OCI-LY1 (cell line): ENCODE data around the gene NXPH4.

Experiments used
- H2AFZ ChIP-seq: fragments of 200-600 bp; sonication (generic), shearing (Covaris generic); 2 replicates; pipeline ENCODE4 v1.6.0; 2014; ENCODE audit warnings: antibody characterized with exemption, mild to moderate bottlenecking, low read length
- H3F3A ChIP-seq: fragments of 200-600 bp; sonication (generic), shearing (Covaris generic); 2 replicates; pipeline ENCODE4 v1.6.0; 2014; ENCODE audit warnings: mild to moderate bottlenecking, antibody characterized with exemption, low read length, moderate library complexity; ENCODE audit not compliant: insufficient read depth
- H3K27ac ChIP-seq: fragments of 200-600 bp; sonication (generic); 2 replicates; pipeline ENCODE4 v1.5.1; 2014; ENCODE audit warnings: low read length, mixed run types, mild to moderate bottlenecking, low read depth; ENCODE audit not compliant: poor library complexity, severe bottlenecking
- H3K27me3 ChIP-seq: fragments of 200-600 bp; sonication (generic); 2 replicates; pipeline ENCODE4 v1.6.0; 2014; ENCODE audit warnings: antibody characterized with exemption, mild to moderate bottlenecking, low read length, moderate library complexity; ENCODE audit not compliant: insufficient read depth
- H3K36me3 ChIP-seq: fragments of 200-600 bp; sonication (generic); 2 replicates; pipeline ENCODE4 v1.6.1; 2014; ENCODE audit warnings: mild to moderate bottlenecking, antibody characterized with exemption, low read length, moderate library complexity, mixed read lengths; ENCODE audit not compliant: insufficient read depth
- H3K4me1 ChIP-seq: fragments of 200-600 bp; sonication (generic); 2 replicates; pipeline ENCODE4 v1.5.1; 2014; ENCODE audit warnings: mild to moderate bottlenecking, low read length, moderate library complexity; ENCODE audit not compliant: insufficient read depth, severe bottlenecking
- H3K4me2 ChIP-seq: fragments of 200-600 bp; sonication (generic), shearing (Covaris generic); 2 replicates; pipeline ENCODE4 v1.6.1; 2014; ENCODE audit warnings: low read length
- H3K4me3 ChIP-seq: fragments of 200-600 bp; sonication (generic); 2 replicates; pipeline ENCODE4 v1.5.1; 2014; ENCODE audit warnings: low read length, low read depth, mild to moderate bottlenecking, mixed read lengths; ENCODE audit not compliant: poor library complexity, severe bottlenecking
- H3K79me2 ChIP-seq: fragments of 200-600 bp; shearing (Covaris generic); 2 replicates; pipeline ENCODE4 v1.6.1; 2016; ENCODE audit warnings: mixed run types, low read length, mixed read lengths; ENCODE audit not compliant: insufficient read depth
- H3K9ac ChIP-seq: fragments of 200-600 bp; sonication (generic), shearing (Covaris generic); 2 replicates; pipeline ENCODE4 v1.6.1; 2014; ENCODE audit warnings: mild to moderate bottlenecking, low read length, mixed read lengths
- H3K9me2 ChIP-seq: fragments of 200-600 bp; sonication (generic), shearing (Covaris generic); 2 replicates; pipeline ENCODE4 v1.6.1; 2014; ENCODE audit warnings: low read depth, mild to moderate bottlenecking, low read length, mixed read lengths
- H3K9me3 ChIP-seq: fragments of 200-600 bp; shearing (Covaris generic); 2 replicates; pipeline ENCODE4 v1.6.1; 2014; ENCODE audit warnings: low read length, mixed read lengths
- H4K20me1 ChIP-seq: fragments of 200-600 bp; sonication (generic), shearing (Covaris generic); 2 replicates; pipeline ENCODE4 v1.6.0; 2016; ENCODE audit warnings: mild to moderate bottlenecking, low read length; ENCODE audit not compliant: insufficient read depth
- CTCF ChIP-seq: fragments of 200-600 bp; sonication (generic), shearing (Covaris generic); IDR thresholded peaks from 2 replicates; pipeline ENCODE4 v1.5.1; 2017; ENCODE audit warnings: mild to moderate bottlenecking, antibody characterized with exemption, low read length, moderate library complexity, mixed read lengths
- EZH2 ChIP-seq: fragments of 200-600 bp; sonication (generic), shearing (Covaris generic); IDR thresholded peaks from 2 replicates; pipeline ENCODE4 v1.8.0; 2017; ENCODE audit warnings: borderline replicate concordance, mixed run types, mild to moderate bottlenecking, antibody characterized with exemption, low read length, moderate library complexity, mixed read lengths

NXPH4 gene

GRCh38 chr12:57236925-57237595, 20.5 kb downstream of the NXPH4 start:
- Histone ChIP-seq H3K4me3 (peak overlapping the region; percentile 50), H3K9ac (no peak overlapping the region; the same call in 1 of the 2 replicates), H3K9me3 (no peaks in the 10 kb centered on the region), H3K27me3 (no peaks in the 10 kb centered on the region), H3K4me1 (peaks cover 94% of the 10 kb centered on the region), H3K27ac (peak overlapping the region; percentile 52), H4K20me1 (no peaks in the 10 kb centered on the region), H2AFZ (no peak overlapping the region), H3K9me2 (no peaks in the 10 kb centered on the region), H3K4me2 (peak overlapping the region; percentile 14; the same call in 1 of the 2 replicates), H3F3A (peaks cover 8% of the 10 kb centered on the region; the same call in 1 of the 2 replicates), H3K36me3 (peaks cover 36% of the 10 kb centered on the region), H3K79me2 (no peaks in the 10 kb centered on the region)
- TF ChIP-seq CTCF (no peak), EZH2 (no peak)

- Histone ChIP-seq H3F3A (peaks cover 8% of the 10 kb centered on the region; the same call in 1 of the 2 replicates), H3K27me3 (no peaks in the 10 kb centered on the region), H3K9me2 (no peaks in the 10 kb centered on the region), H3K4me3 (peak overlapping the region; percentile 61), H3K79me2 (no peaks in the 10 kb centered on the region), H4K20me1 (no peaks in the 10 kb centered on the region), H3K27ac (peak overlapping the region; percentile 52), H3K36me3 (peaks cover 31% of the 10 kb centered on the region), H3K9me3 (no peaks in the 10 kb centered on the region), H3K4me1 (peaks cover 94% of the 10 kb centered on the region), H3K4me2 (peak overlapping the region; percentile 78; the same call in 1 of the 2 replicates), H3K9ac (peak overlapping the region; percentile 66; the same call in 1 of the 2 replicates), H2AFZ (no peak overlapping the region)
- TF ChIP-seq CTCF (no peak), EZH2 (no peak)
These were observed 21.0 kb downstream of the NXPH4 start for GRCh38 chr12:57237596-57237931.

GRCh38 chr12:57237932-57238853, 21.6 kb downstream of the NXPH4 start:
- Histone ChIP-seq H3K27ac (peak overlapping the region; percentile 52), H4K20me1 (no peaks in the 10 kb centered on the region), H3K79me2 (no peaks in the 10 kb centered on the region), H3K36me3 (peaks cover 25% of the 10 kb centered on the region), H3K9me3 (no peaks in the 10 kb centered on the region), H3K9ac (peak overlapping the region; percentile 66; the same call in 1 of the 2 replicates), H3K4me2 (peak overlapping the region; percentile 78), H3K27me3 (no peaks in the 10 kb centered on the region), H3K4me1 (peaks cover 93% of the 10 kb centered on the region), H3K4me3 (peak overlapping the region; percentile 61), H3F3A (peaks cover 8% of the 10 kb centered on the region; the same call in 1 of the 2 replicates), H2AFZ (no peak overlapping the region), H3K9me2 (no peaks in the 10 kb centered on the region)
- no peak for TF ChIP-seq CTCF
- TF ChIP-seq EZH2 = no peak
